Stimulated activated CD4-positive, alpha-beta T cell treated with anti-CD3 and anti-CD28 coated beads, Interleukin-4, amount 100 ng/mL, for 48 hours (primary cell): ENCODE results near the gene SPSB3.

ENCODE experiments used
- DNase-seq, 2 donors: peaks; one replicate each; pipeline ENCODE4 v3.0.0-alpha.2; 2020; ENCODE audit warnings: low read depth in 2 of 2

The SPSB3 gene

DNA sequence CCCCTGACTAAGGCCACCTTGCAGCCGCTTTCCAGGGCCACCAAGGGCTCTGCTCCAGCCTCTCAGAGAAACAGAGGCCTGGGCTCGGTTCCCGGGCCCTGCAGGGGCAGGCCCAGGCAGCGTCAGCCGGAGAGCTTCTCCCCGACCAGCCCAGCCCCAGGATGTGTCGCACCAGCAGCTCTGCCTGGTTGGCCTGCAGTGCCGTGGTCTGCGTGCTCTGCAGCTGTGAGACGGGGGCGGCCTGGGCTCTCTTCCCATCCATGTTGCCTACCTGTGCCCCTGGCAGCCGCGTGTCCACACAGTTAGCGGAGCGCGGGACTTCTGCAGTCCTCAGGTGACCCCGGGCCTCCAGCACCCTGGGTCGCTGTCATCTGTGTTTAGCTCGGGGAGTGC lies 6.3 kb upstream of the SPSB3 start:
- DNase-seq = no peak

DNA sequence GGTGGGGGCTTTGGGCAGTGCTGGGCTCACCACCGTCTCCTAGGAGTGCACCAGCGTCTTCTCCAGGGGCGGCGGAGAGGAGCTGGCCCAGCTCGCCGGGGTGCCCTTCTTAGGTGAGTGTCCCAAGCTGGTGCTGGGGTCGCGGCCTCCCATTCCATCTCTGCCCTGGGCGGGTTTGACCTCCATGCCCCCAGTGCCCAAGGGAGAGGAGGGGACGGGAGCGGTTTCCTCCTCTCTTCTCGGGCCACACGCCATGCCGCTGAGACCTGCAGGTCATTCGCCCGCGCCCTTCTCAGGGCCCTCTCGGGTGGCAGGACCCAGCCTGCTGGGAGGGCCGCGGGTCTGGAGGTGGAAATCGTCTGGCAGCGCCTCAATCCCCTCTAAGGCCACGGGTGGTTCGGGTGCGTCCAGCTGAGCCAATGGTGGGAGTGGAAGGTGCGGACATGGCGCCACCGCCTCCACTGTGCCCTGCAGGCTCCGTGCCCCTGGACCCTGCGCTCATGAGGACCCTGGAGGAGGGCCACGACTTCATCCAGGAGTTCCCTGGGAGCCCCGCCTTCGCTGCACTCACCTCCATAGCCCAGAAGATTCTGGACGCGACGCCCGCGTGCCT lies 5.8 kb upstream of the SPSB3 start:
- DNase-seq = no peak

DNA sequence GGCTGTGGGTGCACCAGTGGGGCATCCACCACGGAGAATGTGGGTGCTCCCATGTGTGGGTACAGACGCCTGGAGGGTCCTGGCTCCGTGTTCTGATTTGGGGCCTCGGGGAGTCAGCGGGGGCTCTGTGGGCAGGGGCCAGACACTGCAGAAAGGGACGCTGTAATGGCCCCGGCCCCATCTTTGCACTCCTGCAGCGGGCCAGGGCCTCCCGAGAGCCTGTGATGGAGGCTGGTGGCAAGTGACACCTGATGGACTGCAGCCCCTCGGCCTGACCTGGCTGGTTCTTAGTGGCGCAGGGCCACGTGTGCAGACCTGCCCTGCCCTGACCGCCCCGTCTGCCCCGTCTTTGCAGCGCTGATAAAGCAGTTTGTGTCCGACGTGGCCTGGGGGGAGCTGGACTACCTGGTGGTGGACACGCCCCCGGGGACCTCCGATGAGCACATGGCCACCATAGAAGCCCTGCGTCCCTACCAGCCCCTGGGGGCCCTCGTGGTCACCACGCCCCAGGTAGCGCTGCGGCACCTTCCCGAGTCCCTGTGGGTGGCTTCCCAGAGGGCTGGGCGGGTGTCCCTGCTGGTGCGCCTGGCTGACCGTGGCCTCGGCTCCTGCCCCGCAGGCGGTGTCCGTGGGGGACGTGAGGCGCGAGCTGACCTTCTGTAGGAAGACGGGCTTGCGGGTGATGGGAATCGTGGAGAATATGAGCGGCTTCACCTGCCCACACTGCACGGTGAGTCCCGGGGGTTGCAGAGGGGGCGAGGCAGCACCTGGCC lies 5.1 kb upstream of the SPSB3 start:
- no peak for DNase-seq

DNA sequence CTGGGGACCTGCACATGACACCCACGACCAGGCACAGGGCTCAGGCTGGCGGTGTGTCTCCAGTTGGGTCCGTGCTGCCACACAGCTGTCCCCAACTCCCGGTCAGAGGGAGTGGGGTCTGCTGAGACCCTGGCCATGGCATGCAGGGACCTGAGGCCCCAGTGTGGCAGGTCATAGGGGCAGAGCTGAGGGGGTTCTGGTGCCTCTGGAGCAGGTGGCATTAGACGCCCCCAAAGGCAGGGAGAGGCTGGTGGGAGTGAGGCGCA lies 4.6 kb upstream of the SPSB3 start:
- DNase-seq = no peak

DNA sequence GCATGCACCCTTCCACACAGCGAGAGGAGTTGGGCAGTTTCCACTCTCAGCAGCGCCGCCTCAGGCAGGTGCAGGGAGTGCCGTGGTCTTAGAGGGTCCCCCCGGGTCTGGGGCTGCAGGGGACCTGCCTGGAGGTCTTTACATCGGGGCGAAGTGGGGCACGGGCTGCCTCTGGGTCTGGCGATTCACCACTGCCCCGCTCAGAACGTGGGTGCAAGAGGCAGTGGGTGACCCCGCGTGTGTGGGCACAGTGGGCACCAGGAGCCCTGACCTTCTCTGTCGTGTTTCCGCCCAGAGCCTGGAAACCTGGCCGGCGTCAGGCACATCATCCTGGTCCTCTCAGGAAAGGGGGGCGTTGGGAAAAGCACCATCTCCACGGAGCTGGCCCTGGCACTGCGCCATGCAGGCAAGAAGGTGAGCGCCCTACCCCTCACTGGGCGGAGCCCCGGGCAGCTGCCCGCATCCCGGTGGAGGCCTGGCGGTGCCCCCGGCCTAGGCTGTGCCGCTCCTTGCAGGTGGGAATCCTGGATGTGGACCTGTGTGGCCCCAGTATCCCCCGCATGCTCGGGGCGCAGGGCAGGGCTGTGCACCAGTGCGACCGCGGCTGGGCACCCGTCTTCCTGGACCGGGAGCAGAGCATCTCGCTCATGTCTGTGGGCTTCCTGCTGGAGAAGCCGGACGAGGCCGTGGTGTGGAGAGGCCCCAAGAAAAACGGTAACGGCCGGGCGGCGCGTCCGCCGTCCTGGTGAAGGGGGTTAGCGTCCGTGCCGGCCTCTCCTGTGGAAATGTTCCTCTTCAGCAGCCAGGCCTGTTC lies 4.1 kb upstream of the SPSB3 start:
- DNase-seq = no peak

DNA sequence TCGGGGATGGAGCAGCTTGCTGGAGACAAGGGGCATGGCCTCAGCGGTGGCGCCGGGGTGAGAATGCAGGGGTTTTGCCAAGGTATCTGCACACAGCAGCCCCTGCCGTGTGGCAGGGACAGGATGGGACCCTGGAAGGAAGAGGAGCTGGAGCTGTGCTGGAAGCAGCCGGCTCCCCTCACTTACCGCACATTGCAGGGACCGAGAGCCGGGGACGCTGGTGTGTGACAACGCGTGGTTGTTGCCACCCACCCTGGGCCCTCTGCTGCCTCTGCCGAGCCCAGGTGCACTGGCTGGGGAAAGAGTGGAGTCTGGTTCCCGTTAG lies 3.4 kb upstream of the SPSB3 start:
- DNase-seq = no peak

DNA sequence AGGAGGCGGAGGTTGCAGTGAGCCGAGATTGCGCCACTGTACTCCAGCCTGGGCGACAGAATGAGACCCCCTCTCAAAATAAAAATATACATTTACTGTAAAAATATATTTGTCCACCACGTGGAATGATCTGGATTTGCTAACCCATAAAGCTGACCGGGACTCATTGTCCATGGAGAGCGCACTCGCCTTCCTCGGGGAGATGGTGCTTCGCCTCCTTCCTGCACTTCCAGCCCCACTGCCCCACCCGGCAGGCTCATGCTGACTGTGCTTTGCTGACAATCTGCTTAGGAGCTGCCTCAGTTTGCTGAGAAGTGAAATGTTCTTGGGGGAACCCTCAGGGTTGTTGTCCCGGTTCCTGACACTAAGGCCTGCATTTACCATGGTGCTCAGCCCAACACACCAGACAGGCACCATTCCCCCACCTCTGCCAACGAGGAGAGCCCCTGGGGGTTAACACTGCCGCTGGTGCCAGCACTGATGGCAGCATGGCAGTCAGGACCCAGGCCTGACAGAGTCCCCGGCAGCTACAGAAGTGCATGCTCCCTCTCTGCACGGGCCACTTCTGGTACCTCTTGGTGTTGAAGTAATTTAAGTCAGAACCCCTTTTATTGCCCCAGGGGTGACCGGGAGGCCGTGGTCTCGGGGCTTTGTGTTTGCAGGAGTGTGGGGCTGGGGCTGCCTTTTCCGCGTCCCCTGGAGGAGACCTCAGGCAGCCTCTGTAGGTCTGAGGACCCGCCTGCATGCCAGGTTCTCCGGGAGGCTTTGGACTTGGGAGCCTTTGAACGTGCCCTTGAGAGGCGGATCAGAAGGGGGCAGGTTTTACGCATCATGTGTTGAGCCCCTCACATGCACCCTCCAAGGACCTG lies 2.8 kb upstream of the SPSB3 start:
- DNase-seq = no peak

DNA sequence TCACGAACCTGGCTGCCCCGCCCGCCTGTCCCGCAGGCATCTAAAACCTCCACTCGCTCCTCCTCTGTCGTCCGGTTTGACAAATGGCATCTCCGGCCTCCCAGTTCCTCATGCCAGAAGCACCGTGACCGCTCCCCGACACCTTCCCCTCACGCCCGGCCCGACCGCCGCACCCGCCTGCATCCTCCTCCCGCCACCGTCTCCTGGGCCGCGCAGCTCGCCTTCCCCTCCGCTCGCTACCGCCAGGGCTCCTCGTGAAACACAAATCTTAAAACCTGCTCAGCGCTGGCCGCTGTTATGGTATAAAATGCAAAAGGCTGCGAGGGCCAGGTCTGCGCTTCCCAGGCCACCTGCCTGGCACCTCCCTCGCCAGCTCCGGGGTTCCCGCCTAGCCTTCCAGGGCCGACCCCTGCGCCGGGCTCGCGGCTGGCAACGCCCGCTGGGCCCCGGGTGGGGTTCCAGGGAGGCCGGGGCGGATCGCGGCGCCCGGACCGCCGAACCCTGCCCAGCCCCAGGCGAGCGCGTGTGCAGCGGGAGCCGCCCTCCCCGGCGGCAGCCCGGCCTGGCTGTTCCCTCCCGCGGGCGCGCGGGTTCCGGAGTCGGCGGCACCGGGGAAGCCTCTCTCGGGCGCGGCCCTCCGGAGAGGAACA lies 488 bp downstream of the SPSB3 start:
- DNase-seq = peak in 1 of 2 donors; percentile 28

DNA sequence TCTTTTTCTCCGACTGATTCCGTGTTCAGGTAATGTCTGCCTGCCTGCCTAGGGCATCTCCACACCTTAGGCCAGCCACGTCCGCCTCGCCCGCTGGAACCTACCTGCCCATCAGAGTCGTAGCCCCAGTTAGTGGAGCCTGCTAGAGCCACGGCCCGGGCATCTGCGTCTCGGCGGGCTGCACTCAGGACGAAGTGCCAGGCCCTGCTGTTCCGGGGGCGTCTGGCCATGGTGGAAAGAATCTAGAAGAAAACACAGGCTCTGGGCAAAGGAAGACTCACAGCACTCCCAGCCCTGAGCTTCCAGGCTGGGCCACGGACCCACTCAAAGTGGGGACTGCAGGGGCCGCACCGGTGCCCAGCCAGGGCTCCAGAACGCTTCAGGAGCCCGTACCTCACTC lies 1.1 kb downstream of the SPSB3 start:
- no peak for DNase-seq

DNA sequence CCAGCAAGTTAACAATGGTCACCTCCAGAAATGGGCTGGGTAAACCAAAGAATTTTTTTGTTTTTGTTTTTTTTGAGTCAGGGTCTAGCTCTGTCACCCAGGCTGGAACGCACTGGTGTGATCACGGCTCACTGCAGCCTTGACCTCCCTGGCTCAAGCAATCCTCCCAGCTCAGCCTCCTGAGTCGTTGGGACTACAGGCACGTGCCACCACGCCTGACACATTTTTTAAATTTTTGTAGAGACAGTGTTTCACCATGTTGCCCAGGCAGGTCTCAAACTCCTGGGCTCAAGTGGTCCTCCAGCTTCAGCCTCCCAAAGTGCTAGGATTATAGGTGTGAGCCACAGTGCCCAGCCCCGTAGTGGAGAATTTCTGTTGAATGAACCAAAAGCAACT lies 1.7 kb downstream of the SPSB3 start:
- no peak for DNase-seq

DNA sequence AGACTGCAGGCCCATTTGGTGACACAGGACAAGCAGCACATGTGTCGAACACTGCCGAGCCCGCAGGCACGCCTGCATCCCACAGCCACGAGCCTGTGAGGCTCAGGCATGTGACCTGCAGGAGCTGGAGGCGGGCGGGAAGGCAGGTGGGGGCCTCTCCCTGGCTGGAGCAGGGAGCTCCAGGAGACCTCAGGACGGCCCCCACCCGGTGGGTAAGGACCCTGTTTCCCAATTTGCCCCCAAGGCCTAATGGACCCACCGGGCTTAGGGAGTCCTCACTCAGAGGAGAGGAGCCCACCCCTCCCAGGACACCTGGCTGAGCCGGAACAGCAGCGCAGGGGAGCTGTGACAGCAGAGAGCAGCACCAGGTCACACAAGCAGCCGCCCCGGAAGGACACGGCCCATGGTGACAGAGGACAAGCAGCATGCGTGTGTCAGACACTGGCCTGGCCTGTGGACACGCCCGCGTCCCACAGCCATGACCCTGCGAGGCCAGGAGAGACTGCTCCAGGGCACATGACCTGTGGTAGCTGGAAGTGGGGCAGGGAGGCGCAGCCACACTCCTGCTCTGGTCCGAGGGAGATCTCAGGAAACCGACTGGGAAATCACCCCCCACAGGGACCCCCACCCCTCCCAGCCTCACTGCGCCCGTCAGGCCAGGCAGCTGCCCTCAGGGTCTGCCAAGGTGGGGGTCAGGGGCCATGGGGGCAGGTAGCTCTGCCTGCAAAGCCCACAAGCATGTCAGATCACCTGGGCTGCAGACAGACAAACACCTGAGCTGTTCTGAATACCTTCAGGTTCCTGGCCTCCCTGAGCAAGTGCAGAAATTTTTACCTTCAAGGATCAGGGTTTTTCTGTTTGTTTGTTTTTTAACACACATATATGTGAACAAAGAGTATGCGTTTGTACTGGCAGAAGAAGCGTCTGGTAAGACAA lies 2.4 kb downstream of the SPSB3 start:
- DNase-seq = no peak

DNA sequence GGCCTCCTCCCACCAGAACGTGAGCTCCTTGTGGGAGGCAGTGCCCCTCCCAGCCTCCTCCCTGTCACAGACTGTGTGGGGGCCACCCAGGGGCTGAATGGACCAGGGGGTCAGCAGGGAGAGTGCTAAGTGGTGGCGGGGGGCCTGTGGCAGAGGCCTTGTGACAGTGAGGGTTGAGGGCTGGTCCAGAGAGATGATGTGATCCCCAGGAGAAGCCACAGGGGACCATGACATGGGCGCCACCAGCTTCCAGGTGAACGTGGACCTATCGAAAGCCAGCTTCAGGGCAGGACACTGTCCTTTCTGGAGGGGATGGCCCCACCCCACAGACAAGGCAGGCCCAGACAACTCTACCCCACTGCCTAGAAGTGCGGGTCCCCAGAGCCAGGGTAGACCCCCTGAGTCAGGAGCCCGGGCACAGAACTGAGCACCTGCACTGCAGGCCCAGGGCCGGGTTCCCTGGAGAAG lies 3.1 kb downstream of the SPSB3 start:
- no peak for DNase-seq

DNA sequence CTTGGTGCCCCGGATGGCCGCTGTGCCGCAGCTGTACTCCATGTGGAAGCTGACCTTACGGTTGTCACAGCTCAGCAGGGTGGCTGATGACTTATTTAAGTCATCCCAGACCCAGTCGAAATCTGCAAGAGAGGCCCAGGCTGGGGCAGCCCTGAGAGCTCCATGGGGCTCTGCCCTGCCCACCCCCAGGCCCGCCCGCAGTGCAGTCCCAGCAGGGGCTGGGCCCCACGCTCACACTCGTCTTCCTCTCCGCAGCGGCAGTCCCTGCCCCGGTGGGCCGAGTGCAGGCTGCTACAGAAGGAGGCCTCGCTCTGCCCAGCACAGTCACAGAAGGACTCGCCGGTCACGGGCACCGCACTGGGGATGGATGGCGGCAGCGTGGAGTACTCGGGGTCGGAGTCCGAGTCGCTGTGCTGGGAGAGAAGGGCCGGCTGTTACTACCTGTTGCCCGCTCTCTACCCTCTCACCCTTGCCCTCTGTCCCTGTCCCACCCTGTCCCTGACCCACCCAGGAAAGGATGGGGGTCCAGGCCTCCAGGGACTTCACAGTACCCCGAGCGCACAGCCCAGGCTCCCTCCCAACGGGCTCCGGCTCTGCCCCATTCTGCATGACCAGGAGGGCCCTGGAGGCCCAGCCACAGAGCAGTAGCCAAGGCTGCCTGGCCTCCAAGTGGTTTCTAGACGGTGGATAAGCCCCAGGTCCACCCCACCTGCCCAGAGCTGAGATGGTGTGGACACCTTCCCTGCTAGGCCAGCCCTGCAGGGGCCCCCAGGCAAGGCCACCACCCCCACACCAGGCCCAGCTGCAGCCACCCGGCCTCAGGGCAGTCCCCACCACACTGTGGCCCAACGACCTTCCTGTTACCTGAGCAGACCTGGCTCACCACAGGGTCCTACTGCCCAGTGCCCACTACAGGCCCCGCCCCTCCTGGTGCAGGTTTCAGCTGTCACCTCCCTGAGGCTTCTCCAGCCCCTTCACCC lies 3.9 kb downstream of the SPSB3 start:
- no peak for DNase-seq

DNA sequence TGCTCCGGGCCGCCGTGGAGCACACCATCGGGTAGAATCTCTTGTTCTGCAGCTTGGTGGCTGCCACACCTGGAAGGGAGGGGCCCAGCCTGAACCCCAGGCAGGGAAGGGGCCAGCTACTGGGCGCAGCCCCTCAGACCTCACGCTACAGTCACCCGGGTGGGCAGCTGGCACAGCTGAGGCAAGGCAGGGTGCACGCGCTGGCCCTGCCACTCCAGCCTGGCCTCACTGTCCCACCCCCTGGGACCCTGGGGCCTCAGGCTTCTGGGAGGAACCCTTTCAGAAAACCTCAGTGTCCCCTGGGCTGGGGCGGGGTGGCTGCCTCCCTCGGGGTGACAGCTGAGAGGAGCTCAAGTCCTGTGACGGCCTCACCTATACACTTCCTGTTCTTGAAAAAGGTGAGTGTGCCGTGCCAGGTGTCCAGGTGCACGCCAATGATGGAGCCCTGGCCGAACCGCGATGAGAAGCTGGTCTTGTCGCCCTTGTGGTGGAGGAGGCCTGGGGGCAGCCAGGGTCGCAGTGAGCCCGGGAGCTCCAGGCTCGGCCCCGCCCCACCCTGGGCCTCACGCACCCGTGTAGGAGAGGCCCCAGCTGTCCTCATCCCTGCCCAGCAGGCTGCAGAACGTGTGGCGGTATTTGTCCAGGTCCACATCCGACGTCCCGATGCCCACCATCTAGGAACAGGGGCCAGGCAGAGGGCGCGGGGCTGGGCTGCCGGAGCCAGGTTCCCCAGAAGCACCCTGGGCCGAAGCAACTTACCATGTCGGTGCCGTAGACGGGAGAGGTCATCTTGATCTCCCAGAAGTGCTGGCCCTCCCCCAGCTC lies 4.8 kb downstream of the SPSB3 start:
- DNase-seq = no peak

DNA sequence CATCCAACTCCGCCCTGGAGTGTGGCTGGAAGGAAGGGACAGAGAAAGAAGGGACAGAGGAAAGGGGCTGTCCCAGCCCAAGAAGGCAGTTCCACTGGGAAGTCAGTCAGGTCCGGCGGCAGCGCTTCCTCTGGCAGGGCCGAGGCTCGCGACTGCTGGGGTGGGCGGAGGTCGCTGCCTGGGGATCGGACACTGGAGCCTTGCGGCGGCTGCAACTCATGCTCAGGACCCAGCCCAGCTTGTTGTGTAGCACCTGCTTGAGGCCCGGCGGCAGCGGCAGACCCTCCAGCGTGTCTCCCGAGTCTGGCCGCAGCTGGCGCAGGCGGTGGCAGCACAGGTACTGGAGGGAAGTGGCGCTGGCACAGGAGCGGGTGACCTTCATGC lies 5.4 kb downstream of the SPSB3 start:
- DNase-seq = no peak

DNA sequence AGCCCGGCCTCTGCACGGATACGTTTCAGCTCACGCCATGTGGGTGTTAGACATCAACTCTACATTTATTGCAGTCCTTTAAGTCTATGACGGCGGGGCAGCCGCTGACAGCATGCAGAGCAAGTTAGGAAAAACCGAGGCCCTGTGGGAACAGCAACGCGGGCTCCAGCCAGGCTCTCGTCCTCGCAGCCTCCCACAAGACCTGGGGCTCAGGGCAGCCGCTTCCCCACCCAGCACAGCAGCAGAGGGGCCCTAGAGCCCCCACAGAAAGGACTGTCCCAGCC lies 5.8 kb downstream of the SPSB3 start:
- no peak for DNase-seq

DNA sequence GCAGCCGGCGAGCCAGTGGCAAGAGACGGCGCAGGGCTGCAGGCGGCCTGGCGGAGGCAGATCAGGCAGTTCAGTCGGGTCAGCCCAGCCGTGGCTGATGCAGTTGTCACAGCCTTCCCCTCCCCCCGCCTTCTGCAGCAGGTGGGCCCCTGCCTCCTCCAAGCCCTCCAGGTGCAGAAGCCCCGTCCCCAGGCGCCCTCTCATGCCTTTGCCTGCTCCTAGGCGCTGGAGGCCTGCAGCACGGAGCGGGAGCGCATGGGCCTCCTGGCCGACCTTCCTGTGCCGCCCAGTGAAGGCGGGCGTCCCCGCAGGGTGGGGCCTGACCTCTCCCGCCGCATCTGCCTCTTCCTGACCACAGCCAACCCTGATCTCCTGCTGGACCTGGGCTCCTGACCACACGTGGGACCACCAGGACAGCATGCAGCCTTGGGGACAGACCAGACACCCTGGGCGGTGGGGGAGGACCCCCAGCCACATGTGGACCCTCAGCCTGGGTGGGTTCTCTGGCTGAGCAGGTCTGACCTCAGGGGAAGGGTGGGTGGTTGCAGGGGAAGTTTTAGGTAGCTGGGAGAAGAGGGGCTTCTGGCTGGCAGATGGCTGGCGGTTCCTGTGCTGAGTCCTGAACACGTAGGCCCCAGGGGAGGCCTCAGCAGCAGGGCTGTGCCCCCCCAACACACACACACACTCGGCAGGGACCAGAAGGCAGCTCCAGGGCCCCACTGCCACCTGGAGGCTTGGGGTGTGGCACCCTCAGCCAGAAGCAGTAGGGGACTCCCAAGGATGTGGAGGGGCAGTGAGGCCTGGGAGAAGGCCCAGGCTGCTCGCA lies 6.3 kb downstream of the SPSB3 start:
- no peak for DNase-seq
